Cardiac fibroblast (primary cell): Measurements from ENCODE around the gene CDH2.
A peak's percentile ranks its signal among the peaks of the same experiment; 100 is the strongest.

Experiments used
- DNase-seq, 2 donors: peaks; one replicate each; pipeline versions ENCODE4 v3.0.0 to v3.0.0-alpha.2; 2010; ENCODE audit warnings: low read depth in 2 of 2
- H3K4me3 ChIP-seq, 2 donors: replicated peaks in 1 of 2; 1 replicate in 1 of 2; 2 replicates in 1 of 2; pipeline ENCODE4 v1.5.1; 2011; ENCODE audit warnings: low read depth in 2 of 2, low read length in 2 of 2, mild to moderate bottlenecking in 2 of 2, moderate library complexity in 1 of 2
- CTCF ChIP-seq: IDR thresholded peaks from one replicate; pipeline ENCODE4 v1.5.1; 2011; ENCODE audit warnings: low read depth, mild to moderate bottlenecking, low read length, inconsistent platforms

The CDH2 gene

DNA sequence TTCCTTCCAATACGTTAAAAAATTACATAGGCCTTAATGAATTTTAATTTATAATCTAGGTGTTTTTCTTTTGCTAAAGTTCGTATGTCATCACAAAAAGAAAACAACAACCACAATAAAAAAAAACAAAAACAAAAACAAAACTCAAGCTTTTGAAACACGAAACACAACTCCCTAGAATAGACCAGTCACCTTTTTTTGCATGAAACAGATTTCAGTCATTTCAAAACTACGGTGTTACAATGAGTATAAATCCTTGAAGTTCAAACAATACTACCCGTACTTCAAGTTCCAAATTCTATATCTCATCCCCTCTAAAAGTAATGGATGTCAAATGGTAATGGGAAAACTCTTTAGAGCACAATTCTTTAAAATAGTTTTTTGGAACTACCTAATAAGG is 142.4 kb downstream of the CDH2 start:
- DNase-seq: no peak
- TF ChIP-seq CTCF: no peak
- H3K4me3 ChIP-seq: no peak overlapping the region

DNA sequence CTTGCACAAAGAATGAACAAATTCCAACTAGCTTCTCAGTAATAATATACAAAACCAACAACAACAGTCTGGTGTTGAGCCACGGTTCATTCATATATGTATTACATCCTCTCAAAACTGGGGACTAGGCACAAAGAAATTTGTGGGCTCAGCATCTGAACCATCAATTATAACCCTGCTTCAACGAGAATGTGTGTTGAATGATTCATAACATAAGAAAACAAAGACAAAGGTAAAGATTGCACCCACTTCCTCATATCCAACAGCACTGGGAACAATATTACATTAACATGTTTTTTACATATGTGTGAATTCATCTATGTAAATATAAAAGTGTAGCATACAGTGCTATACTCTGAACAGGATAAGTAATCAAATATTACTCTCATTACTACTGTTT is 144.8 kb downstream of the CDH2 start:
- H3K4me3 ChIP-seq: no peak overlapping the region
- DNase-seq: peak in 1 of 2 donors; percentile 28
- no peak for TF ChIP-seq CTCF

GRCh38 chr18:28030458-28030857 is 146.5 kb downstream of the CDH2 start:
- no peak overlapping the region for H3K4me3 ChIP-seq
- TF ChIP-seq CTCF: no peak
- DNase-seq: no peak

GRCh38 chr18:28027755-28028154 is 149.2 kb downstream of the CDH2 start:
- no peak for TF ChIP-seq CTCF
- no peak overlapping the region for H3K4me3 ChIP-seq
- no peak for DNase-seq

DNA sequence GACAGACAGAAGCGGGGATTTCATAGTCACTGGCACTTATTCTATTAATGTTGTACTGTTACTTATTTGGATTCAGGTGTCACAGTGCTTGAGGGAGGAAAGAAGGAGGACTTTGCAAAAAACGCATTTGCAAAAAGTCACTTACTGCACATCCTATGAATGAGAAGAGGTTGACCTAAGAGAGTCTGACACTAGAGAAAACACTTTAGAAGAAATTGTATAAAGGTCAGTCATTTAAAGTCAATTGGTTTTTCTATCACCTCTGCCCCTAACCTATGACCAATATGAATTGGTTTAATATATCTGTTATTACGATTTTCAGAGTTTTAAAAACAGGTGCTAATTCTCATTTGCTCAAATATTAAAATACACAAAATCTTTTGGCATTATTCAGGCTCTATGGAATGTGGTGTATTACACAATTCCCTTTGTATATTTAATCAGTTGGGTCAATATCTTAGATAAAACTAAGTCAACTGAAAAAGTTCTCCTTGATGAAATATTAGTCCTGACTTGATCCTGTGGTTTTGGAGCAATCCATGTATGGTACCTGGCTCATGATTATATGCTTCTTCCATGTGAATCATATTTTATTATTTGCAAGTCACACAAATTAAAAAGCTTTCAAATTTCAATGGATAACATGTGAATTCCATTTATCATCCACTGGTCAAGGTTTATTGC is 157.4 kb downstream of the CDH2 start:
- no peak overlapping the region for H3K4me3 ChIP-seq
- TF ChIP-seq CTCF: no peak
- DNase-seq: peak in 1 of 2 donors; percentile 10

DNA sequence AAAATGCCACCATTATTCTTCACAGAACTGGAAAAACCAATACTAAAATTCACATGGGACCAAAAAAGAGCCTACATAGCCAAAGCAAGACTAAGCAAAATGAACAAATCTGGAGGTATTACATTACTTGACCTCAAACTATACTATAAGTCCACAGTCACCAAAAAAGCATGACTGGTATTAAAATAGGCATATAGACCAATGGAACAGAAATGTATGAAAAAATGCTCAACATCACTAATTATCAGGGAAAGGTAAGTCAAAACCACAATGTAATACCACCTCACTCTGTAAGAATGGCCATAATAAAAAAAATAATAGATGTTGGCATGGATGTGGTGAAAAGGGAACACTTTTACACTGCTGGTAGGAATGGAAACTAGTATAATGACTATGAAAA is 158.6 kb downstream of the CDH2 start:
- no peak for DNase-seq
- no peak overlapping the region for H3K4me3 ChIP-seq
- TF ChIP-seq CTCF: no peak

DNA sequence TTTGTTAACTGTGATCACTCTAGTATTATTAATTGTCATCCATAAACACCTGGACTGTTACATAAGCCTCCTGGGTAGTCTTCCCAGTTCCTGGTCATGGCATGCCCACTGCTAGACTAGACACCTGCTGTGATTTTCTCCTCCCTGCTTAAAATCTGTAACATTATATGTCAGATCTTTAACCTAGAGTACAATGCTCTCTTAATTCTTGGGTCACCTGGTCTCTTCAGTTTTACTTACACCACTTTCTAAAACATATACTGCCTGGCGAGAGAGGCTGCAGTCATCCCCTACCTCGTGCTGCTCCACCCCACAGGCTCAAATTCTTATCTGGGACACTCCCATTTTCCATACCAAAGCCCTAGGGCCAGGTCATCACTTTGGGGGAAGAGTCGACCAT is 161.3 kb downstream of the CDH2 start:
- no peak for DNase-seq
- H3K4me3 ChIP-seq: no peak overlapping the region
- TF ChIP-seq CTCF: no peak
